GM12892 (cell line): ENCODE data around the gene VAMP8.

Experiments used
- POLR2A ChIP-seq: IDR thresholded peaks from 2 replicates; pipeline ENCODE4 v1.6.1; 2011; ENCODE audit warnings: low read depth, low read length, control low read depth
- TAF1 ChIP-seq: IDR thresholded peaks from 2 replicates; pipeline ENCODE4 v1.6.1; 2011; ENCODE audit warnings: low read depth, mild to moderate bottlenecking, control low read depth, low read length, borderline replicate concordance

DNA sequence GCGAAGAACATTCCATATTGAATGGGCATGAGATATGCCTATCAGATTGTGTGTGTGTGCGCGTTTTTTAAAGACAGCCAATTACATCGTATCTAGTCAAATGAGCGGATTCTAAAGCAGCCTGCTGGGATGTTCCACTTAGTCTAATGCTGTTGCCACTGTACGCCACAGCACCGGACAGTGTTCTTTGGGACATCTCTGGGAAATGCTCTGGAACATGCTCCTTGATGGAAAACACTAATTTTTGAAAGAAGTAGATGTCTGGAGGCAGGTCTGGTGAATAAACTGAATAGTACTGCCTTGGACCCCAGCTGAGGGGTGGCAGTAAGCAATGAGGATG is 28.7 kb downstream of the VAMP8 start:
- no peak for TF ChIP-seq TAF1
- TF ChIP-seq POLR2A, result no peak
